ENCODE data around the gene VWDE.

DNA sequence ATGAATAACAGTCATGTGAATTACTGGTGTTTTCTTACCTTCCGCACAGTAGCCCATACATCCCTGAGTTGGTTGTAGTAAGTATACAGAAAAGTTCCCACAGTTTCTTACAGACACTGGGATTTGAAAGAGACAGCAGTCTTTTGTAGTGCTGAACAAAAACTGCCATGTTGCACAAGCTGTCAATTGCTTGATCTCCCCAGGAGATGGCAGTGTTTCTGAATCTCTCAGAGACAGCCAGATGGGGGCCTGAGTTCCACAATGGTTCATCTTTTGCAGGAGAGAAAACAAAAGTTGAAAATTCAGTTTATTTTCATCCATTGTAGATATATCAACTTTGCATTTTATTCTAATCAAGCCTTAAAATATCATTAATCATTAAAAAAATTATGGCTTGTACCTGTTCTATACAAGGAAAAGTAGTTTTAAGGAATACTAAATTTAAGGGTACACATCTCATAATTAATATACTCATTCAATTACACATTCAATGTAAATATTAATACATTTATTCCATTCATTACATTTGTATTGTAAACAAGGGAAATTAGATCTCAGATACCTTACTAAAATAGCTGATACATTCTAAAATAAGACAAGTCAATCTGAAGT is 14.5 kb downstream of the VWDE start:
- TF ChIP-seq, protein P1, sequence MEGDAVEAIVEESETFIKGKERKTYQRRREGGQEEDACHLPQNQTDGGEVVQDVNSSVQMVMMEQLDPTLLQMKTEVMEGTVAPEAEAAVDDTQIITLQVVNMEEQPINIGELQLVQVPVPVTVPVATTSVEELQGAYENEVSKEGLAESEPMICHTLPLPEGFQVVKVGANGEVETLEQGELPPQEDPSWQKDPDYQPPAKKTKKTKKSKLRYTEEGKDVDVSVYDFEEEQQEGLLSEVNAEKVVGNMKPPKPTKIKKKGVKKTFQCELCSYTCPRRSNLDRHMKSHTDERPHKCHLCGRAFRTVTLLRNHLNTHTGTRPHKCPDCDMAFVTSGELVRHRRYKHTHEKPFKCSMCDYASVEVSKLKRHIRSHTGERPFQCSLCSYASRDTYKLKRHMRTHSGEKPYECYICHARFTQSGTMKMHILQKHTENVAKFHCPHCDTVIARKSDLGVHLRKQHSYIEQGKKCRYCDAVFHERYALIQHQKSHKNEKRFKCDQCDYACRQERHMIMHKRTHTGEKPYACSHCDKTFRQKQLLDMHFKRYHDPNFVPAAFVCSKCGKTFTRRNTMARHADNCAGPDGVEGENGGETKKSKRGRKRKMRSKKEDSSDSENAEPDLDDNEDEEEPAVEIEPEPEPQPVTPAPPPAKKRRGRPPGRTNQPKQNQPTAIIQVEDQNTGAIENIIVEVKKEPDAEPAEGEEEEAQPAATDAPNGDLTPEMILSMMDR (IDR thresholded peaks at IDR 0.05), result peak; percentile 98
- no peak for TF ChIP-seq ZFX (IDR thresholded peaks at IDR 0.05; ENCODE audit: borderline replicate concordance)

All from 22Rv1 (cell line).